HCT116 (cell line): Measurements from ENCODE around the gene GMDS. TPM values are rescaled to one million over a fixed set of nuclear protein-coding genes. Genes with fewer than 3 reads are reported as not detected.

Experiments used
- ATAC-seq: fragments of 200-7000 bp; cut with Tn5 transposase; 2 replicates; pipeline ENCODE4 v1.9.1; 2020; ENCODE audit warnings: mild to moderate bottlenecking, moderate library complexity
- BruUV-seq: library from RNA; stranded (reverse); fragments of 400-500 nt; replicated peaks from 2 replicates; lab custom pipeline; 2021; lab: Mats Ljungman, UMichigan
- CTCF ChIA-PET: fragments of 300-600 bp; sonication (Branson Sonifier 250); formaldehyde crosslinking; loops from one replicate; lab custom pipeline; 2021; ENCODE audit warnings: antibody characterized with exemption; lab: Charles Lee
- POLR2A ChIA-PET: fragments of 300-600, 350-600 bp; sonication (Branson Sonifier 250); formaldehyde crosslinking; loops from one replicate; lab custom pipeline; 2021; ENCODE audit warnings: antibody characterized with exemption; lab: Charles Lee
- RAD21 ChIA-PET, 2 experiments: fragments of 300-600 bp; sonication (Branson Sonifier 250); formaldehyde crosslinking; loops; one replicate each; lab custom pipeline; 2023; ENCODE audit warnings: low total read pairs in 2 of 2; ENCODE audit not compliant: uncharacterized antibody in 2 of 2, unreplicated experiment in 2 of 2, low non-redundant PET in 1 of 2; lab: Charles Lee
- DNase-seq: peaks from one replicate; pipeline ENCODE4 v3.0.0-alpha.2; 2010; ENCODE audit warnings: low read depth, low spot score
- H2AFZ ChIP-seq: fragments of 200-600 bp; shearing (Covaris generic), sonication (generic); 2 replicates; pipeline ENCODE4 v1.6.1; 2017; ENCODE audit warnings: low read depth, mixed run types, mixed read lengths, antibody characterized with exemption, low read length; ENCODE audit not compliant: poor library complexity, severe bottlenecking
- H3K27ac ChIP-seq: 2 replicates; pipeline ENCODE4 v1.5.1; 2012; ENCODE audit warnings: low read depth, low read length
- H3K27me3 ChIP-seq: fragments of 200-600 bp; sonication (generic); 2 replicates; pipeline ENCODE4 v1.6.1; 2016; ENCODE audit warnings: mixed run types, low read length, mixed read lengths; ENCODE audit not compliant: insufficient read depth
- H3K36me3 ChIP-seq, 2 experiments: fragments of 200-500 bp in 1 of 2; fragments of 200-600 bp in 1 of 2; sonication (Bioruptor generic) in 1 of 2; sonication (generic) in 1 of 2; 2 replicates each; pipeline versions ENCODE4 v1.5.1 to v1.6.1; 2014 to 2016; ENCODE audit warnings: low read length in 2 of 2, inconsistent platforms in 1 of 2, mixed read lengths in 1 of 2, mixed run types in 1 of 2; ENCODE audit not compliant: insufficient read depth in 2 of 2, control insufficient read depth in 1 of 2
- H3K4me1 ChIP-seq, 2 experiments: fragments of 200-600 bp in 1 of 2; sonication (generic) in 1 of 2; 2 replicates each; pipeline versions ENCODE4 v1.5.1 to v1.6.1; 2012 to 2017; ENCODE audit warnings: low read length in 2 of 2, inconsistent platforms in 1 of 2, mild to moderate bottlenecking in 1 of 2, mixed read lengths in 1 of 2, mixed run types in 1 of 2, moderate library complexity in 1 of 2; ENCODE audit not compliant: insufficient read depth in 2 of 2, control insufficient read depth in 1 of 2
- H3K4me2 ChIP-seq: fragments of 200-600 bp; sonication (generic); 2 replicates; pipeline ENCODE4 v1.6.1; 2017; ENCODE audit warnings: mixed run types, low read length, mixed read lengths
- H3K4me3 ChIP-seq, 2 experiments: fragments of 200-600 bp in 1 of 2; sonication (generic) in 1 of 2; replicated peaks in 1 of 2; 2 replicates each; pipeline ENCODE4 v1.5.1; 2011 to 2016; ENCODE audit warnings: low read length in 2 of 2, control low read depth in 1 of 2, low read depth in 1 of 2, mild to moderate bottlenecking in 1 of 2, mixed read lengths in 1 of 2, mixed run types in 1 of 2
- H3K79me2 ChIP-seq: fragments of 200-600 bp; sonication (generic); 2 replicates; pipeline ENCODE4 v1.6.1; 2017; ENCODE audit warnings: mild to moderate bottlenecking, mixed run types, low read length, moderate library complexity, mixed read lengths; ENCODE audit not compliant: insufficient read depth
- H3K9ac ChIP-seq: fragments of 200-600 bp; sonication (generic); 2 replicates; pipeline ENCODE4 v1.6.1; 2016; ENCODE audit warnings: low read length, mixed read lengths
- H3K9me2 ChIP-seq: fragments of 200-600 bp; sonication (generic), shearing (Covaris generic); 2 replicates; pipeline ENCODE4 v1.6.1; 2017; ENCODE audit warnings: mixed run types, mild to moderate bottlenecking, moderate library complexity; ENCODE audit not compliant: insufficient read depth
- H3K9me3 ChIP-seq, 2 experiments: fragments of 200-500 bp in 1 of 2; fragments of 200-600 bp in 1 of 2; sonication (Bioruptor generic) in 1 of 2; sonication (generic) in 1 of 2; 2 replicates each; pipeline ENCODE4 v1.6.1; 2014 to 2017; ENCODE audit warnings: low read length in 2 of 2, mixed read lengths in 2 of 2, inconsistent platforms in 1 of 2, low read depth in 1 of 2, mild to moderate bottlenecking in 1 of 2, mixed run types in 1 of 2, moderate library complexity in 1 of 2; ENCODE audit not compliant: control insufficient read depth in 1 of 2, insufficient read depth in 1 of 2
- H4K20me1 ChIP-seq: fragments of 200-600 bp; sonication (generic), shearing (Covaris generic); 2 replicates; pipeline ENCODE4 v1.6.1; 2017; ENCODE audit warnings: mixed run types, mild to moderate bottlenecking, moderate library complexity; ENCODE audit not compliant: insufficient read depth
- ATF3 ChIP-seq: IDR thresholded peaks from 2 replicates; pipeline ENCODE4 v1.6.1; 2012
- CEBPB ChIP-seq: IDR thresholded peaks from 2 replicates; pipeline ENCODE4 v1.6.1; 2012; ENCODE audit warnings: low read depth
- EGR1 ChIP-seq: IDR thresholded peaks from 2 replicates; pipeline ENCODE4 v1.6.1; 2012; ENCODE audit warnings: low read depth
- EZH2 ChIP-seq: fragments of 200-600 bp; sonication (generic); IDR thresholded peaks from 2 replicates; pipeline ENCODE4 v1.6.1; 2017; ENCODE audit warnings: antibody characterized with exemption, mixed run types
- JUND ChIP-seq: IDR thresholded peaks from 2 replicates; pipeline ENCODE4 v1.6.1; 2012
- MAX ChIP-seq: IDR thresholded peaks from 2 replicates; pipeline ENCODE4 v1.6.1; 2012
- POLR2A ChIP-seq: IDR thresholded peaks from 2 replicates; pipeline ENCODE4 v1.7.0; 2011; ENCODE audit warnings: borderline replicate concordance; ENCODE audit not compliant: insufficient read depth, insufficient read length; ENCODE audit errors: extremely low read depth
- POLR2AphosphoS5 ChIP-seq: IDR thresholded peaks from 2 replicates; pipeline ENCODE4 v1.6.1; 2011; ENCODE audit warnings: mild to moderate bottlenecking, low read depth, low read length, moderate library complexity
- RAD21 ChIP-seq: IDR thresholded peaks from 2 replicates; pipeline ENCODE4 v1.6.1; 2012; ENCODE audit warnings: low read depth, mild to moderate bottlenecking
- REST ChIP-seq: IDR thresholded peaks from 2 replicates; pipeline ENCODE4 v1.6.1; 2012; ENCODE audit warnings: low read depth
- SIN3A ChIP-seq: IDR thresholded peaks from 2 replicates; pipeline ENCODE4 v1.6.1; 2012; ENCODE audit warnings: low read depth
- SP1 ChIP-seq: IDR thresholded peaks from 2 replicates; pipeline ENCODE4 v1.6.1; 2012; ENCODE audit warnings: low read depth
- TCF7L2 ChIP-seq: IDR thresholded peaks from 2 replicates; pipeline ENCODE4 v1.7.0; 2011; ENCODE audit warnings: borderline replicate concordance, inconsistent platforms; ENCODE audit not compliant: insufficient read depth, insufficient read length; ENCODE audit errors: extremely low read depth
- ZFX ChIP-seq: fragments of 450-650 bp; IDR thresholded peaks from 2 replicates; pipeline ENCODE4 v1.6.1; 2017
- ZNF274 ChIP-seq: fragments of 200-500 bp; sonication (Bioruptor generic); IDR thresholded peaks from 2 replicates; pipeline ENCODE4 v1.6.1; 2014; ENCODE audit warnings: mild to moderate bottlenecking, low read depth, low read length, inconsistent platforms
- intact Hi-C: fragments of 100-400 bp; cut with micrococcal nuclease; formaldehyde crosslinking; loops from 2 replicates; pipeline ENCODE4 v1.10.0; 2022
- total RNA-seq: library from RNA; stranded (reverse); gene quantifications from one replicate; pipeline ENCODE4 v1.2.1, GENCODE V29; 2021; ENCODE audit not compliant: unreplicated experiment

Gene GMDS
- total RNA-seq, 1 experiment from 2014 or later: 34.4 TPM

GRCh38 chr6:2224847-2225382, 20.5 kb downstream of the GMDS start:
- H3K4me1 ChIP-seq: no peaks in the 10 kb centered on the region
- DNase-seq (no peak), ATAC-seq (no peak)
- H3K79me2 ChIP-seq: peaks cover 4% of the 10 kb centered on the region; the same call in 1 of the 2 replicates
- H3K9me3 ChIP-seq: no peaks in the 10 kb centered on the region
- no peaks in the 10 kb centered on the region for H3K27me3 ChIP-seq
- H3K27ac ChIP-seq: no peak overlapping the region
- BruUV-seq: no TSS peak
- no peak overlapping the region for H3K4me2 ChIP-seq
- no peaks in the 10 kb centered on the region for H3K9me2 ChIP-seq
- H3K4me3 ChIP-seq: no peak overlapping the region
- no peak overlapping the region for H3K9ac ChIP-seq
- intact Hi-C loops: no loop called here
- no peak overlapping the region for H2AFZ ChIP-seq
- ChIA-PET RAD21 (no interaction called here), CTCF (no interaction called here), POLR2A (no interaction called here)
- no peaks in the 10 kb centered on the region for H4K20me1 ChIP-seq
- no peaks in the 10 kb centered on the region for H3K36me3 ChIP-seq
- TF ChIP-seq POLR2A: no peak
- no peak for TF ChIP-seq CEBPB
- TF ChIP-seq ATF3: no peak
- TF ChIP-seq TCF7L2: no peak
- no peak for TF ChIP-seq EGR1
- no peak for TF ChIP-seq EZH2
- no peak for TF ChIP-seq MAX
- no peak for TF ChIP-seq REST
- TF ChIP-seq ZFX: no peak
- TF ChIP-seq SIN3A: no peak
- no peak for TF ChIP-seq POLR2AphosphoS5
- TF ChIP-seq SP1: no peak
- no peak for TF ChIP-seq JUND
- TF ChIP-seq ZNF274: no peak
- TF ChIP-seq RAD21: no peak
